Measurements from ENCODE around the gene MSH5.

GRCh38 chr6:31708224-31708623 lies 31.6 kb upstream of the MSH5 start:
- TF ChIP-seq CTCF (conservative IDR thresholded peaks at IDR 0.05; ENCODE audit: low read length) (no peak), EZH2phosphoT487 (IDR thresholded peaks at IDR 0.05; ENCODE audit: borderline replicate concordance) (no peak)

All from Loucy (cell line).